ENCODE measurements around the gene ATG101.

- no peak for TF ChIP-seq EZH2 (IDR thresholded peaks at IDR 0.05; ENCODE audit: borderline replicate concordance, low read length)
- no peak for TF ChIP-seq CTCF (conservative IDR thresholded peaks at IDR 0.05 in 1 of 2, IDR thresholded peaks at IDR 0.05 in 1 of 2; ENCODE audit: extremely low read depth in 1 of 2, insufficient read depth in 1 of 2, low read depth in 1 of 2, low read length in 2 of 2)
Measured at GRCh38 chr12:52073531-52074381, 4.0 kb downstream of the ATG101 start.
